SK-N-MC (cell line): ENCODE results near the gene SH3PXD2B.

Experiments used
- DNase-seq: peaks from one replicate; pipeline ENCODE4 v3.0.0-alpha.2; 2011; ENCODE audit warnings: low read depth, low spot score
- H3K27ac ChIP-seq: fragments of 200-600 bp; sonication (generic); 2 replicates; pipeline ENCODE4 v1.5.1; 2016; ENCODE audit warnings: mixed run types
- H3K36me3 ChIP-seq: fragments of 200-600 bp; sonication (generic); 2 replicates; pipeline ENCODE4 v1.6.1; 2017; ENCODE audit warnings: antibody characterized with exemption, low read length, mixed read lengths; ENCODE audit not compliant: insufficient read depth
- H3K4me3 ChIP-seq: fragments of 200-600 bp; sonication (generic); 2 replicates; pipeline ENCODE4 v1.5.1; 2016
- H3K9ac ChIP-seq: fragments of 200-600 bp; sonication (generic); 2 replicates; pipeline ENCODE4 v1.8.0; 2017; ENCODE audit warnings: mixed run types, mixed read lengths; ENCODE audit not compliant: insufficient read length
- H3K9me3 ChIP-seq: fragments of 200-600 bp; sonication (generic); 2 replicates; pipeline ENCODE4 v1.6.1; 2017; ENCODE audit warnings: low read depth, mild to moderate bottlenecking, antibody characterized with exemption, low read length, moderate library complexity, mixed read lengths
- EZH2 ChIP-seq: fragments of 200-600 bp; sonication (generic); IDR thresholded peaks from one replicate; pipeline ENCODE4 v1.6.1; 2017; ENCODE audit warnings: antibody characterized with exemption
- FOXP2 ChIP-seq: optimal IDR thresholded peaks from 2 replicates; pipeline ENCODE3; 2011; ENCODE audit warnings: mild to moderate bottlenecking, moderate library complexity; ENCODE audit not compliant: insufficient read depth; ENCODE audit errors: extremely low read length, control extremely low read depth
- POLR2AphosphoS5 ChIP-seq: IDR thresholded peaks from 2 replicates; pipeline ENCODE4 v1.6.1; 2012; ENCODE audit warnings: mild to moderate bottlenecking, low read depth, low read length, borderline replicate concordance

SH3PXD2B gene

DNA sequence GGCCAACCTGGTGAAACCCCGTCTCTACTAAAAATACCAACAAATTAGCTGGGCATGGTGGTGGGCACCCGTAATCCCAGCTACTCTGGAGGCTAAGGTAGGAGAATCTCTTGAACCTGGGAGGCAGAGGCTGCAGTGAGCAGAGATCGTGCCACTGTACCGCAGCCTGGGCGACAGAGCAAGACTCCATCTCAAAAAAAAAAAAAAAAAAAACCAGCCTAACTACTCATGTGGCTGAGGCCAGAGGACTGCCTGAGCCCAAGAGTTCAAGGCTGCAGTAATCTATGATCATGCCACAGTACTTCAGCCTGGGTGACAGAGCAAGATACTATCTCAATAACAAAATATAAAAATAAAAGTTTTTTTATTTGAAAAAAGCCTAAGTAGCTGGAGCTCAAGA, 174.0 kb downstream of the SH3PXD2B start:
- Histone ChIP-seq H3K36me3 (peaks cover 43% of the 10 kb centered on the region), H3K27ac (no peak overlapping the region), H3K9ac (no peak overlapping the region), H3K4me3 (no peak overlapping the region), H3K9me3 (0 out of 2 replicates have a peak, but pooled peaks cover 4% of the 10 kb centered on the region)
- TF ChIP-seq FOXP2 (no peak), EZH2 (no peak), POLR2AphosphoS5 (no peak)
- no peak for DNase-seq

DNA sequence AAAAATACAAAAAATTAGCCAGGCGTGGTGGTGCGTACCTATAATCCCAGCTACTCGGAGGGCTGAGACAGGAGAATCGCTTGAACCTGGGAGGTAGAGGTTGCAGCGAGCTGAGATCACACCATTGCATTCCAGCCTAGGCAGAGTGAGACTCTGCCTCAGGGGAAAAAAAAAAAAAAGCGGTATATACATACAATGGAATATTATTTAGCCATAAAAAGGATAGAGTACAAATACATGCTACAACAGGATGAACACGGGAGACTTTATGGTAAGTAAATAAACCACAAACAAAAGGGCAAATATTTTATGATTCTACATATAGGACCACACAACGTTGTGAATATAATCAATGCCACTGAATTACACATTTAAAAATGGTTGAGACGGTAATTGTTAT, 176.0 kb downstream of the SH3PXD2B start:
- Histone ChIP-seq H3K4me3 (no peak overlapping the region), H3K27ac (no peak overlapping the region), H3K9me3 (0 out of 2 replicates have a peak, but pooled peaks cover 4% of the 10 kb centered on the region), H3K36me3 (peaks cover 46% of the 10 kb centered on the region), H3K9ac (no peak overlapping the region)
- TF ChIP-seq POLR2AphosphoS5 = no peak
- TF ChIP-seq EZH2 = no peak
- no peak for TF ChIP-seq FOXP2
- DNase-seq = no peak

DNA sequence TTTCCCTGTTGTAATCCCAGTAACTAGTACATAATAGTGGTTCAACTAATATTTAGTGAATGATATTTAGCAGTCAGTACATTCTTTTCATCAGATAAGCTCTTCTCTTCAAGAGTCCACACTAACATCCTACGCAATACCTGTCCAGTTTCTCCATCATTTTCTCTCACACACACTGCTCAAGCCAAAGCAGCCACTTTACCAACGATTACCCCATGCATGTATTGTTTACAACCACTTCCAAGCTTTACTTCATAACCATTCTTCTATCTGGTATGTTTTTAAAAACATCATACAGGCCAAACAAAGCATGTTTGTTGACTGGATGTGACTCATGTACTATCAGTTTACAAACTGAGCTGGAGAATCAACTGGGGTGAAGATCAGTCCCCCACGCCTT, 178.1 kb downstream of the SH3PXD2B start:
- peaks cover 45% of the 10 kb centered on the region for H3K36me3 ChIP-seq
- 0 out of 2 replicates have a peak, but pooled peaks cover 4% of the 10 kb centered on the region for H3K9me3 ChIP-seq
- H3K4me3 ChIP-seq = no peak overlapping the region
- 0 out of 2 replicates have a peak overlapping the region, but pooled peaks have one; percentile 31 for H3K27ac ChIP-seq
- DNase-seq = no peak
- no peak overlapping the region for H3K9ac ChIP-seq
- no peak for TF ChIP-seq POLR2AphosphoS5
- no peak for TF ChIP-seq FOXP2
- TF ChIP-seq EZH2 = no peak
